Sigmoid colon (tissue), 4 donors: ENCODE results near the gene NFKB1.

Experiments
- EP300 ChIP-seq, 4 donors: sonication (generic); formaldehyde crosslinking; IDR thresholded peaks; one replicate each; pipeline ENCODE4 v1.6.1; 2017; ENCODE audit warnings: antibody characterized with exemption in 4 of 4
- TF ChIP-seq, protein P1 (sequence below), 4 experiments: fragments of 450-650 bp in 3 of 4; fragments of 200-600 bp in 1 of 4; IDR thresholded peaks; one replicate each; pipeline ENCODE4 v1.5.1; 2016 to 2019; ENCODE audit warnings: antibody characterized with exemption in 4 of 4, mild to moderate bottlenecking in 3 of 4, moderate library complexity in 2 of 4

DNA sequence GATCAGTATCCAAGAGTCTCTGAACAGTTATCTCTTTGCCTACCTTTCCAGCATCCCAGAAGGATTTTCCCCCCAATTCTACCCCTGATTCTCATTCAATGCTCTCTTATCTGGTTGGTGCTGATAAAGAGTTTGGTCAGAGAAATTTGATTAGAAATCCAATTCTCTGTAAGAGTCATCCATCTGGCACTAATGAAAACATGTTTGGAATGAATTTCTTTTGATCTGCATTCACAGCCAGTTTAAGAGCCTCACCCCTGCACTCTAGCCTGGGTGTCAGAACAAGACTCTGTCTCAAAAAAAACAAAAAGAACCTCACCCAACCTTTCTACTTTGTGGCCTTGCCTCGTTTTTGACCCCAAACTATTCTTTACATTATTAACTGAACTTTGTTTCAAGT, 137.5 kb downstream of the NFKB1 start:
- TF ChIP-seq EP300 (IDR thresholded peaks at IDR 0.05), result no peak
- TF ChIP-seq, protein P1, sequence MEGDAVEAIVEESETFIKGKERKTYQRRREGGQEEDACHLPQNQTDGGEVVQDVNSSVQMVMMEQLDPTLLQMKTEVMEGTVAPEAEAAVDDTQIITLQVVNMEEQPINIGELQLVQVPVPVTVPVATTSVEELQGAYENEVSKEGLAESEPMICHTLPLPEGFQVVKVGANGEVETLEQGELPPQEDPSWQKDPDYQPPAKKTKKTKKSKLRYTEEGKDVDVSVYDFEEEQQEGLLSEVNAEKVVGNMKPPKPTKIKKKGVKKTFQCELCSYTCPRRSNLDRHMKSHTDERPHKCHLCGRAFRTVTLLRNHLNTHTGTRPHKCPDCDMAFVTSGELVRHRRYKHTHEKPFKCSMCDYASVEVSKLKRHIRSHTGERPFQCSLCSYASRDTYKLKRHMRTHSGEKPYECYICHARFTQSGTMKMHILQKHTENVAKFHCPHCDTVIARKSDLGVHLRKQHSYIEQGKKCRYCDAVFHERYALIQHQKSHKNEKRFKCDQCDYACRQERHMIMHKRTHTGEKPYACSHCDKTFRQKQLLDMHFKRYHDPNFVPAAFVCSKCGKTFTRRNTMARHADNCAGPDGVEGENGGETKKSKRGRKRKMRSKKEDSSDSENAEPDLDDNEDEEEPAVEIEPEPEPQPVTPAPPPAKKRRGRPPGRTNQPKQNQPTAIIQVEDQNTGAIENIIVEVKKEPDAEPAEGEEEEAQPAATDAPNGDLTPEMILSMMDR (IDR thresholded peaks at IDR 0.05), result no peak
